ENCODE measurements around the gene CASP8. TPM values are rescaled to one million over a fixed set of nuclear protein-coding genes. Genes with fewer than 3 reads are reported as not detected.
A peak's percentile ranks its signal among the peaks of the same experiment; 100 is the strongest.

CASP8 gene
- total RNA-seq, 1 donor from 2014 or later: 14.4 TPM

DNA sequence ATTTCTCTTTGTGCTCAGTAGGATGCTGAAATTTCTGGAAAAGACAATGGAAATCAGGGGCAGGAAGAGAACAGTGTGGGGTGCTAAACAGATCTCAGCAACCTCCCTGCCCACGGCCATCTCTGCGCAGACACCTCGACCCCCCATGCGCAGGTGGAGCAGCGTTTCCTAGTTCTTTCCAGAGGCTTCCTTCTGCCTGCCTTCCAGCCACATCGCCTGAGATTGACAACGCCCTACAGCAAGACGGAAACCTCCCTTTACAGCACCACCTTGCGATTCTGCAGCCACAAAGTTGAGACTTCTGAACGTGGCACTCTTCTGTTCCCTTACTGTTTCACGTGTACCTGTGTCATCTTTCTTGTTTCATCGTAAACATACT, 31.4 kb upstream of the CASP8 start:
- Histone ChIP-seq H3K9me3 (ENCODE audit: insufficient read depth, low read depth, low read length) (no peaks in the 10 kb centered on the region), H2AFZ (ENCODE audit: low read depth, low read length) (no peak overlapping the region), H3K9ac (ENCODE audit: low read length) (no peak overlapping the region), H3K79me2 (ENCODE audit: insufficient read depth, low read length) (no peaks in the 10 kb centered on the region), H3K27ac (ENCODE audit: low read depth, low read length) (no peak overlapping the region), H3K27me3 (ENCODE audit: insufficient read depth, low read length) (peaks cover 3% of the 10 kb centered on the region), H3K4me3 (ENCODE audit: insufficient read depth, low read depth, low read length) (no peak overlapping the region), H3K4me1 (ENCODE audit: insufficient read depth, low read length) (no peaks in the 10 kb centered on the region), H4K20me1 (ENCODE audit: insufficient read depth, low read length) (no peaks in the 10 kb centered on the region), H3K4me2 (ENCODE audit: low read length) (no peak overlapping the region), H3K36me3 (ENCODE audit: insufficient read depth, low read length) (no peaks in the 10 kb centered on the region)
- Mint-ChIP-seq H3K27me3 (ENCODE audit: low read depth, unreplicated experiment) (no peaks in the 10 kb centered on the region), H3K36me3 (ENCODE audit: low read depth, unreplicated experiment) (no peaks in the 10 kb centered on the region), H3K27ac (ENCODE audit: unreplicated experiment) (no peak overlapping the region), H3K9me3 (ENCODE audit: unreplicated experiment) (no peaks in the 10 kb centered on the region), H3K4me3 (ENCODE audit: unreplicated experiment) (no peak overlapping the region), H3K4me1 (ENCODE audit: low read depth, unreplicated experiment) (peaks cover 4% of the 10 kb centered on the region)
- DNase-seq (ENCODE audit: low read depth) (no peak), FAIRE-seq (no peak)
- TF ChIP-seq EZH2 (IDR thresholded peaks at IDR 0.05; ENCODE audit: insufficient read depth, low read length): no peak
- TF ChIP-seq, protein P1, sequence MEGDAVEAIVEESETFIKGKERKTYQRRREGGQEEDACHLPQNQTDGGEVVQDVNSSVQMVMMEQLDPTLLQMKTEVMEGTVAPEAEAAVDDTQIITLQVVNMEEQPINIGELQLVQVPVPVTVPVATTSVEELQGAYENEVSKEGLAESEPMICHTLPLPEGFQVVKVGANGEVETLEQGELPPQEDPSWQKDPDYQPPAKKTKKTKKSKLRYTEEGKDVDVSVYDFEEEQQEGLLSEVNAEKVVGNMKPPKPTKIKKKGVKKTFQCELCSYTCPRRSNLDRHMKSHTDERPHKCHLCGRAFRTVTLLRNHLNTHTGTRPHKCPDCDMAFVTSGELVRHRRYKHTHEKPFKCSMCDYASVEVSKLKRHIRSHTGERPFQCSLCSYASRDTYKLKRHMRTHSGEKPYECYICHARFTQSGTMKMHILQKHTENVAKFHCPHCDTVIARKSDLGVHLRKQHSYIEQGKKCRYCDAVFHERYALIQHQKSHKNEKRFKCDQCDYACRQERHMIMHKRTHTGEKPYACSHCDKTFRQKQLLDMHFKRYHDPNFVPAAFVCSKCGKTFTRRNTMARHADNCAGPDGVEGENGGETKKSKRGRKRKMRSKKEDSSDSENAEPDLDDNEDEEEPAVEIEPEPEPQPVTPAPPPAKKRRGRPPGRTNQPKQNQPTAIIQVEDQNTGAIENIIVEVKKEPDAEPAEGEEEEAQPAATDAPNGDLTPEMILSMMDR (IDR thresholded peaks at IDR 0.05; ENCODE audit: insufficient read depth, low read depth, low read length): no peak

DNA sequence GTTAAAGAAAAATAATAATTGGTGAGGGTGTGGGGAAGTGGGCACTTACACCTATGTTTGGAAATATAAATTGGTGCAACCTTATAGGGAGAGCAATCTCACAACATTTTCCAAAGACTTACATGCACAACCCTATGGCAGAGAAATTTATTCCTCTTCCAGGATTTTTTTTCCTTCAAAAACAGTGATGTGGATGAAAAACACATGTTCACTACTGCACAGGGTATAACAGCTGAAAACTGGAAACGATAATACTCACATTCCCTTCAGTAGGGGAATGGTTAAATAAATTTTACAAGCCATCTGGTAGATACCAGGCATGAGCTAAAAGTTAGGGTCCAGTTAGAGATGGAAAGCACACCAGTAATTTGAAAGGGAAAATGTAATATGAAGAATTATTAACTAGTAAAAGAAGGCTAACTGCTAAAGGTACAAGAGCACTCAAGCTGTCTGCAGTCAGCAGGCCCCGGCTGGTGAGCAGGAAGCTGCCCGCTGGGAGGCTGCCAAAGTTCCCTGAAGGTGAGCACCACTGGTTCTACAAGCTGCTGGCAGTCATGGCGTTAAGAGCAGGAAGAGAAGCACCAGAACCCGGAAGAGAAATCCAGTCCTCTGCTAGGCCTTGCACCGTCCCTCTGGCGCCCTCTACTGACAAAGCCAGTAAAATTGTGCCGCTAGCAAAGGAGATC, 28.4 kb upstream of the CASP8 start:
- Histone ChIP-seq H3K27me3 (ENCODE audit: insufficient read depth, low read length) (peaks cover 3% of the 10 kb centered on the region), H3K9me3 (ENCODE audit: insufficient read depth, low read depth, low read length) (no peaks in the 10 kb centered on the region), H4K20me1 (ENCODE audit: insufficient read depth, low read length) (no peaks in the 10 kb centered on the region), H3K4me1 (ENCODE audit: insufficient read depth, low read length) (no peaks in the 10 kb centered on the region), H3K79me2 (ENCODE audit: insufficient read depth, low read length) (no peaks in the 10 kb centered on the region), H3K4me2 (ENCODE audit: low read length) (peak overlapping the region; percentile 36), H3K27ac (ENCODE audit: low read depth, low read length) (no peak overlapping the region), H3K9ac (ENCODE audit: low read length) (no peak overlapping the region), H3K36me3 (ENCODE audit: insufficient read depth, low read length) (no peaks in the 10 kb centered on the region), H3K4me3 (ENCODE audit: insufficient read depth, low read depth, low read length) (no peak overlapping the region), H2AFZ (ENCODE audit: low read depth, low read length) (peak overlapping the region; percentile 73)
- H3K4me1 Mint-ChIP-seq (ENCODE audit: low read depth, unreplicated experiment): peaks cover 5% of the 10 kb centered on the region
- FAIRE-seq (no peak), DNase-seq (ENCODE audit: low read depth) (peak; percentile 69)
- peak overlapping the region; percentile 49 for H3K27ac Mint-ChIP-seq (ENCODE audit: unreplicated experiment)
- TF ChIP-seq, protein P1 (IDR thresholded peaks at IDR 0.05; ENCODE audit: insufficient read depth, low read depth, low read length): peak; percentile 78
- TF ChIP-seq EZH2 (IDR thresholded peaks at IDR 0.05; ENCODE audit: insufficient read depth, low read length): no peak
- no peaks in the 10 kb centered on the region for H3K9me3 Mint-ChIP-seq (ENCODE audit: unreplicated experiment)
- H3K27me3 Mint-ChIP-seq (ENCODE audit: low read depth, unreplicated experiment): no peaks in the 10 kb centered on the region
- H3K36me3 Mint-ChIP-seq (ENCODE audit: low read depth, unreplicated experiment): no peaks in the 10 kb centered on the region
- H3K4me3 Mint-ChIP-seq (ENCODE audit: unreplicated experiment): no peak overlapping the region

DNA sequence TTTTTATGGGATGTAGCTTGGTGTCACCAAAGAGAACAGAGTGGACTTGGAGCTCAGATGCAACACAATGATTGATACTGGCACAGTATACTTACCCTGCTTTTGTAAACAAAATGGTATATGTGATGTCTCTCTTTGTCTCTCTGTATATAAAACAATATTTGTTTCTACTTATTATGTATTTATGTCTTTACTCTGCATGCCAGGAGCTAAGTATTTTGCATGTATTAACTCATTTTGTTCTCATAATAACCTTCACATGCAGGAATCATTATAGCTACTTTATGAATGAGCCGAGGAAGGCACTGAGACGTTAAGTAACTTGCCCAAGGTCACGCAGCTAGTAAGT, 27.9 kb upstream of the CASP8 start:
- H3K4me1 Mint-ChIP-seq (ENCODE audit: low read depth, unreplicated experiment): peaks cover 5% of the 10 kb centered on the region
- Histone ChIP-seq H2AFZ (ENCODE audit: low read depth, low read length) (peak overlapping the region; percentile 73), H3K9ac (ENCODE audit: low read length) (no peak overlapping the region), H3K4me1 (ENCODE audit: insufficient read depth, low read length) (no peaks in the 10 kb centered on the region), H3K36me3 (ENCODE audit: insufficient read depth, low read length) (no peaks in the 10 kb centered on the region), H3K4me3 (ENCODE audit: insufficient read depth, low read depth, low read length) (no peak overlapping the region), H3K9me3 (ENCODE audit: insufficient read depth, low read depth, low read length) (no peaks in the 10 kb centered on the region), H3K79me2 (ENCODE audit: insufficient read depth, low read length) (no peaks in the 10 kb centered on the region), H3K27ac (ENCODE audit: low read depth, low read length) (no peak overlapping the region), H3K27me3 (ENCODE audit: insufficient read depth, low read length) (no peaks in the 10 kb centered on the region), H4K20me1 (ENCODE audit: insufficient read depth, low read length) (no peaks in the 10 kb centered on the region), H3K4me2 (ENCODE audit: low read length) (peak overlapping the region; percentile 36)
- no peak for TF ChIP-seq EZH2 (IDR thresholded peaks at IDR 0.05; ENCODE audit: insufficient read depth, low read length)
- TF ChIP-seq, protein P1 (IDR thresholded peaks at IDR 0.05; ENCODE audit: insufficient read depth, low read depth, low read length): no peak
- no peaks in the 10 kb centered on the region for H3K9me3 Mint-ChIP-seq (ENCODE audit: unreplicated experiment)
- DNase-seq (ENCODE audit: low read depth) (no peak), FAIRE-seq (no peak)
- H3K36me3 Mint-ChIP-seq (ENCODE audit: low read depth, unreplicated experiment): no peaks in the 10 kb centered on the region
- H3K27me3 Mint-ChIP-seq (ENCODE audit: low read depth, unreplicated experiment): no peaks in the 10 kb centered on the region
- H3K27ac Mint-ChIP-seq (ENCODE audit: unreplicated experiment): no peak overlapping the region
- H3K4me3 Mint-ChIP-seq (ENCODE audit: unreplicated experiment): no peak overlapping the region

Data from astrocyte (in vitro differentiated cells and primary cell).